NCI-H82 treated with DMSO at 0.1 percent for 48 hours (cell line): ENCODE data around the gene SUGCT.

Source experiments
- DNase-seq: peaks from one replicate; lab custom pipeline; 2025; ENCODE audit not compliant: unreplicated experiment; lab: John Stamatoyannopoulos, UW

SUGCT gene

GRCh38 chr7:40804477-40805215 is 669.8 kb downstream of the SUGCT start:
- no peak for DNase-seq

- DNase-seq, result no peak
Measured at GRCh38 chr7:40805361-40805760, 670.6 kb downstream of the SUGCT start.

- no peak for DNase-seq
Measured at GRCh38 chr7:40808378-40808942, 673.7 kb downstream of the SUGCT start.

GRCh38 chr7:40810274-40810673 is 675.5 kb downstream of the SUGCT start:
- DNase-seq, result no peak

DNA sequence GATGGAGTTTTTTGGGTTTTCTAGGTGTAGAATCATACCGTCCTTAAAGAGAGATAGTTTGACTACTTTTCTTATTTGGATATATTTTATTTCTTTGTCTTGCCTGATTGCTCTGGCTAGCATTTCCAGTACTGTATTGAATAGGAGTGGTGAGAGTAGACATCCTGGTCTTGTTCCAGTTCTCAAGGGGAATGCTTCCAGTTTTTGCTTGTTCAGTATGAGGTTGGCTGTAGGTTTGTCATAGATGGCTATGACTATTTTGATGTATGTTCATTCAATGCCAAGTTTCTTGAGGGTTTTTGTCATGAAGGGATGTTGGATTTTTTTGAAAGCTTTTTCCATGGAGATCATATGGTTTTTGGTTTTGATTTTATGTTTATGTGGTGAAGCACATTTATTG is 676.9 kb downstream of the SUGCT start:
- DNase-seq, result no peak

DNA sequence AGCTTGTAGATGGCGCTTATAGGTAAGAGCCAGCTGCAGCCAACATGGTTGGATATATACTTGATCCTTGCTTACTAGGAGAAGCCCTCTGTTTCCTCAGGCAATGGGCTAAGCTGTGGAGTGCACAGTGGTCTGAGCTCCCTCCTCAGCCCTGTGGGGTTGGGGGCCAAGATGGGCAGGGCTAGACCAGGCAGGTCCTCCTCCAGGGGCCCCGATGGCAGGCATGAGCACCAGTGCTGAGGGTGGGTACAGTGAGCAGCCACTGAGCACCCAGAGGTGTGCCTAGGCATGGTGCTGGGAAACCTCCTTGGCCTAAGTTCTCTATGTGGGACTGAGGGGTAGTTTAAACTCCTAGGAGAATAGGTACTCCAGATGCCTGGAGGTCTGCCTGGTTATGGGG is 680.2 kb downstream of the SUGCT start:
- no peak for DNase-seq

DNA sequence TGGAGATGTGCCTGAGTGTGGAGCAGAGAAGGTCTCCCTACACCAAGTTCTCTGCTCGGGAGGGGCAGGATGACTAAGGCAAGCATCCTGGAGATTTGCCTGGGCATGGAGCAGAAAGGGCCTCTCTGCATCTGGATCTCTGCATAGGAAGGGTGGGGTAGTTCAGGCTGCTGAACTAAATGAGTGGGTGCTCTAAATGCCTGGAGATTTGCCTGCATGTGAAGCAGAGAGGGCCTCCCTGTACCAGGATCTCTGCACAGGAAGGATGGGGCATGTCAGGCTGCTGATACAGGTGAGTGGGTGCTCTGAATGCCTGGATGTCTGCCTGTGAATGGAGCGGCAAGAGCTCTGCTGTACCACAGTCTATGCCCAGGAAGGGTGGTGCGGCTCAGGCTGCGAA is 680.7 kb downstream of the SUGCT start:
- no peak for DNase-seq

- DNase-seq, result no peak
Measured at GRCh38 chr7:40822861-40823260, 688.1 kb downstream of the SUGCT start.

- no peak for DNase-seq
Measured at GRCh38 chr7:40824461-40824860, 689.7 kb downstream of the SUGCT start.

DNA sequence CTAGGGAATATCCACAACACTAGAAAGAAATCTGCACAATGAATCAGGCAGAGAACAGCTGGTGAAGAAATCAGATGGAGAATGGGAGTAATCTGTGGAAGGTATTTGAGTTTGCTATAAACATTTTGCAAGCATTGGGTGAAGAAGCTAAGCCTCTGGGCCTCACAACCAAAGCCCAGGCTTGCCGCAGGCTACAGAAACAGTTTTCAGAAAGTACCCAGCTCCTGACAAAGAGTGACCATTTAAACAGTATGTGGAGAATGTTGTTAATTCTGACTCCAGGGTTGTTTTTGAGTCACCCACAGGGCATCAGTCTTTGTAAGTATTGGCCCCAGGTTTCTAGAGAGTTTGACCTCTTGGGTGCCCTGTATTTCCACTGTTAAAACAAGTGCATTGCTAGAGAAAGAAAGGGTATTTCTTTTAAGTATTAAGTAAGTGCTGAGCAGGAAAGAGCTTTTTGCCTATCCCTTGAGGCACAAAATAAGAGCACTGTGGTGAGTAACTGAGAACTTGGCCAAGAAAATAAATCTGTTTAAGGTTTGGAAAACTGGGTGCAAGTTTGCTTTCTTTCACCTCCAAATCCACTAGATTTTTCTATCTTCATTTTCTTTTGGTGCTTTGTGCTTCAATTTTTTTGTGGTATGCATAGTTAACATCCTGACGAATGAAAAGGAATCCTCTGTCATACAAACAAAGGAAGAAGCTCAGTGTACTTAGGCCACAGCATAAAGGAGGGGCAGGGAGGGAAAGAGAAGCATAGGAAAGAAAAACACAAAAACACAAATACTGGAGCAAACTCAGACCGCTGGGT is 691.8 kb downstream of the SUGCT start:
- no peak for DNase-seq

- no peak for DNase-seq
Measured at GRCh38 chr7:40827222-40828085, 692.6 kb downstream of the SUGCT start.

GRCh38 chr7:40828686-40829600 is 694.1 kb downstream of the SUGCT start:
- no peak for DNase-seq

DNA sequence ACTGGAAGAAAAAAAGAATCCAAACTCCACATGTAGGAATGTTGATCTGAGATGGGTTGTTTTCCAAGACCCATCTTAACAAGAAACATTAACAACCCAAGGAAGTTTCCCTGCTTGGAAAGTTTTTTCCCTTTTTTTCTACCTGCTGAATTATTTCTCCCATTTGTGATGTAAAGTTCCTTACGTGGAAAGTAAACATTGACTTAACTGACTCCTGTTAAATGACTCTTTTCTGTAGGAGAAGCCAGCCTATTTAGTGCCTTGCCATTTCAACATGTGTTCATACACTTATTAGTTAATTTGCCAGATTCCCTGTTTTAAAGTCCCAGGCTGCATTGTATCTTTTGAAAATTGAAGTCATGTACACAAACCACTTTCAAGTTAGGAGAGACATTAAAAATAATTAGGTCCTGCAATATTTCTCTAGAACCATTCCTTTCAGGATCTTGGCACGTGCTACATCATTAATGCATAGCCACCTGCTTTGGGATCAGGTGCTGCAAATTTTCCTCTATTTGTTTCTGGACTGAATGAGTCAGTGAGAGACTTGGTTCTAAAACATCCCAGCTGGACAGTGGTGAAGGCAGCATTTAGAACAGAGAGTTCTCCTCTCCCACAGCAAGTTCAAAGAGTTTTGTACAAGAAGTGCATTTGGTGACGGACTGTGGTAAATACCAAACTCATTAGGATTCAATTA is 698.5 kb downstream of the SUGCT start:
- no peak for DNase-seq

DNA sequence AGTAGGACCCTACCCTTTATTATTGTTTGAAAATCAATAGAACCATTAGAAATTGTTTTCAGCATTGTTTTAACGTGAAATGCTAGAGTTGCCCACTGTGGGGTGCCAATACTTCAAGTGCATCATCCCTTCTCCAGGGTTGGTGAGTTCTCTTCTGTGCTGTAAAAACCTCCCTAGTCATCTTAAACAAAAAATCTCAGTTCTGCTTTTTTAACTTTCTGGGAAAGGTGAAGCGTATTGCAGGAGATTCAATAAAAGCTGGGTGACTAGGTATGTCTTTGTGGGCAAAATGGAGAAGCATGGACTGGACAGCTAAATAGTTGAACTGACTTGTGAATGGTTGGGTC is 699.1 kb downstream of the SUGCT start:
- no peak for DNase-seq

GRCh38 chr7:40836218-40836617 is 701.4 kb downstream of the SUGCT start:
- no peak for DNase-seq

GRCh38 chr7:40839881-40840280 is 705.1 kb downstream of the SUGCT start:
- no peak for DNase-seq

DNA sequence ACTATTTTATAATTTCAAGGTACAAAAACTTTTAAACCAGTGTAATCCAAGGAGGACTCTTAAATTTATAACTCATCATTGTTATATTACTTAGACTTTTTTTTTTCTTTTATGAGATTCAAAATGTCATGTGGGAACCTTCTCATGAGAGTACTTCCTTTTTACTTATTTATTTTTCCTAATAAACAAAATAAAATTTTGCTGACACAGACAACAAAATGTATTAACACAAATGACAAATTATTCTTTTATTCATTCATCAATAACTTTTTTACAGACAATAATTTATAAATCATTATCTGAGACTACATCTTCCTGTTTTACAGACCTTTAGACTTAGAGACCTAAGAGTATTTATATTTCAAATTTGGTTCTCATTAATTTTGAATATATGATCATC is 706.2 kb downstream of the SUGCT start:
- DNase-seq, result no peak

DNA sequence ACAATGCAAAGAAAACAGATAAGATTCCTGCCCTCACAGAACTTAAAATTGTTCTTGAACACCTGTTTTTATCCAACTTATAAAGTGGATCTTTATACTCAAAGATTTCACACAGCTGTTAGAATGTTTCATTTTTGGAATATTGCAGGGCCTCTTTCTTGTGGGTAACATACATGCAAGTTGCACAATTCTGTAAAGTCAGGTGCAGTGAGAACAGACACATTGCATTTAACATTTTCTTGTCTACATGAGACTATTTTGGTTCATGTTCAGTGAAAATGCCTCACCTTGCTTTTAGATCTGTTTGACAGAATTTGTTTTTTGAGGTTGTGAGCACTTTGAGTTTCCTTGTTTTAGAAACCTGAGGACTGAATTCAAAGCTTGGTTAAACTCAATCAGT is 707.8 kb downstream of the SUGCT start:
- DNase-seq, result no peak

DNA sequence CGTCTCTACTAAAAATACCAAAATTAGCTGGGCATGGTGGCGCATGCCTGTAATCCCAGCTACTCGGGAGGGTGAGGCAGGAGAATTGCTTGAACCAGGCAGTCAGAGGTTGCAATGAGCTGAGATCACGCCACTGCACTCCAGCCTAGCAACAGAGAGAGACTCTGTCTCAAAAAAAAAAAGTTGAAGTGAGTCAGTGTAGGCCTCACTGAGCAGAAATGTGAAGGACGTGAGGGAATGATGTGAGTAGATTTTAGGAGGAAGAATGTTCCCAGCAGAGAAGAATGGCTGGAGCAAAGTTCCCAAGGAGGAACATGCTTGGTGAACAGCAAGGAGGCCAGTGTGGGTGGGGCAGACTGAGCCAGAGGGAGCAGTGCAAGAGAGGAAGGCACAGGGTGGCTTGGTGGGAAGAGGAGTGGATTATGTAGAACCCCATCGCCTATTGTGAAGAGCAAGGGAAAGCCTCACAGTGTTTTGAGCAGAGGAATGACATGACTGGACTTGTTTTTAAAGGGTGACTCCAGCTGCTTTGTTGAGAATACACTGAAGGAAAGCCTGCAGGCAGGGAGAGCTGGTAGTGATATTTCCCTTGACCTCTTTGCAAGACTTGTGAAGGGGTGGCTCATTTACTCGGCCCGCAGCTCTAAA is 708.7 kb downstream of the SUGCT start:
- DNase-seq, result no peak
